ENCODE data around the gene DNAH17.

DNA sequence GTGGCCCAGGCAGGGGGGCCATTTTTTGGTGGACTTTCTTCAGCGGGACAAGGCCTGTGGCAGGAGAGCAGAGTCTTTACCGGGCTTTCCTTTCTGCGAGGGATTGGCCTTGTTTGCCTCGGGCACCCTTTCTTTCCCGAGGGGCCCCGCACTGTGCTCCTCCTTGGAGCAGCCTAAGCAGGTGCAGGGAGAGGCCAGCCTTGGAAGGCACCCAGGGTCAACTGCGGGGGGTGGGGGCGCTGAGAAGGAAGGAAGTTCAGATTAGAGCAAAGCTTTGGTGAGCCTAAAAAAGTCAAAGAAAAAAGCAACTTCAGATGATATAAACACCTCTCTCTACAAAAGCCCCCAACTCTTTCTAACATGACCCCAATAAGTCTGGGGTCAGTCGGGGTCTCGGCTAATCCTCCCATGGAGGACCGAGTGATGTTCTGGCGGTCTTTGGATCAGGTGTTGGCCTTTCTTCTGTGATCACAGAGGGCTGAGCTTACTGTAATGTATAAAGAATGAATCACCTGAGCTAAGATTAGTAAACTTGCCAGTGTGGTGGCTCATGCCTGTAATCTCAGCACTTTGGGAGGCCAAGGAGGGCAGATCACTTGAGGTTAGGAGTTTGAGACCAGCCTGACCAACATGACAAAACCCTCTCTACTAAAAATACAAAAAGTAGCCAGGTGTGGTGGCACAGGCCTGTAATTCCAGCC lies 135.8 kb downstream of the DNAH17 start:
- TF ChIP-seq, protein P1, sequence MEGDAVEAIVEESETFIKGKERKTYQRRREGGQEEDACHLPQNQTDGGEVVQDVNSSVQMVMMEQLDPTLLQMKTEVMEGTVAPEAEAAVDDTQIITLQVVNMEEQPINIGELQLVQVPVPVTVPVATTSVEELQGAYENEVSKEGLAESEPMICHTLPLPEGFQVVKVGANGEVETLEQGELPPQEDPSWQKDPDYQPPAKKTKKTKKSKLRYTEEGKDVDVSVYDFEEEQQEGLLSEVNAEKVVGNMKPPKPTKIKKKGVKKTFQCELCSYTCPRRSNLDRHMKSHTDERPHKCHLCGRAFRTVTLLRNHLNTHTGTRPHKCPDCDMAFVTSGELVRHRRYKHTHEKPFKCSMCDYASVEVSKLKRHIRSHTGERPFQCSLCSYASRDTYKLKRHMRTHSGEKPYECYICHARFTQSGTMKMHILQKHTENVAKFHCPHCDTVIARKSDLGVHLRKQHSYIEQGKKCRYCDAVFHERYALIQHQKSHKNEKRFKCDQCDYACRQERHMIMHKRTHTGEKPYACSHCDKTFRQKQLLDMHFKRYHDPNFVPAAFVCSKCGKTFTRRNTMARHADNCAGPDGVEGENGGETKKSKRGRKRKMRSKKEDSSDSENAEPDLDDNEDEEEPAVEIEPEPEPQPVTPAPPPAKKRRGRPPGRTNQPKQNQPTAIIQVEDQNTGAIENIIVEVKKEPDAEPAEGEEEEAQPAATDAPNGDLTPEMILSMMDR (IDR thresholded peaks at IDR 0.05) = no peak
- no peak for TF ChIP-seq EZH2 (IDR thresholded peaks at IDR 0.05)
- no peak for TF ChIP-seq EZH2phosphoT487 (IDR thresholded peaks at IDR 0.05)
